ENCODE data around the gene SPANXN1.
"Not testable (repeated sequence)": the region's sequence is repeated elsewhere in the genome, so short reads cannot be mapped to it uniquely, and the experiment has no call there.

Gene SPANXN1, protein sequence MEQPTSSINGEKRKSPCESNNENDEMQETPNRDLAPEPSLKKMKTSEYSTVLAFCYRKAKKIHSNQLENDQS

DNA sequence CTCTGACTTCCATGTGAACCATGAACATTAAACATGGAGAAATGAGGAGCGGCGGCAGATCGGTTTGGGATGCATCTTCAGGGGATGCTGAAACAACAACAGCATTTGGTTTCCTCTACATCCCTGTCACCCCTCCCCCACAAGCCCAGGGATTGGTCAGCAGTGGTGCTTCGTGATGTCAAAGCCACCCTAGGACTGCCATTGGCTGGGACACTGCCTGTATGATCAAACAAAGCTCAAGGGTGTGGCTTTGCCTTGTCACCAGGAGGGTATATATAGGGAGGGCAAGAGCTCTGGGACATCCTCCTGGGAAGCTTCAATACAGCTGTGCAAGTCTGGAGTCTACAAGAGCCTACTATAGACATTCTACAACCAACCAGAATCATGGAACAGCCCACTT, at the start of gene SPANXN1:
Gene SPANXN1 (plus strand): TSS at position 301 of the 400 bp plus-strand sequence. CDS start 84 bp downstream, at position 385.
- not testable (repeated sequence) for DNase-seq

DNA sequence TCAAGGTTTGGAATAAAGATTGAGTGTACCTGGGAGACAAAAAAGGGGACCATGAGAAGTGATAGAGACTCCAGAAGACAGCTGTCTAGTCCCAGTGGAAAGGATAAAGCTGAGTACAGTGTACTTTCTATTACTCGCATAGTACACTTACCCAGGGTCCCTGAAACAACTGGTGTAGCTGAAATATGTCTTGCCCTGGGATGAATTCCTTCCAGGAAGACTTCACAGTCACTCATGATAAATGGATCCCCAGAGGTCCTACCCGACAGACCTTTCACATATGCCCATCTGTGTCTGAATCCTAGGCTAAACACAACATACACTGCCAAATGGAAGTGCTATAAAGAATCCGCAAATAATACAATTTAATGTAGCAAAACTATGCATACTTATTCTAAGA, 48.2 kb upstream of the SPANXN1 start:
- no peak for DNase-seq

DNA sequence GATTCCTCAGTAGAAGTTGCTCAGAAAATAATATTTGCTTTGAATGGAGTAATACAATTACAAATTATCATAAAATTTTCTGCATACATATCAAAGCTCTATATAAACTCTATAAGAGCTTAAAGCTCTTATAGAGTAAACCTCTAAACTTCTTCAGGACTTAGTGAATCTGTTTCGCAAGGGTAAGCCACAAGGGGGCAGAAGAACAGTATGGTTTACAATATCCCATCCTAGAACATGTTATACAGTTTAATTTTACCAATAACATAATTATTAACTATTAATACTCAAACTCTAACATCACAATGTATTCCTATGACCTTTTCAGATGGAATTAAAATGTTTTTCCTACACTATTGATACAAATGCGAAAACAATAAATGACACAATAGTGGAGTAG, 33.8 kb upstream of the SPANXN1 start:
- no peak for DNase-seq

DNA sequence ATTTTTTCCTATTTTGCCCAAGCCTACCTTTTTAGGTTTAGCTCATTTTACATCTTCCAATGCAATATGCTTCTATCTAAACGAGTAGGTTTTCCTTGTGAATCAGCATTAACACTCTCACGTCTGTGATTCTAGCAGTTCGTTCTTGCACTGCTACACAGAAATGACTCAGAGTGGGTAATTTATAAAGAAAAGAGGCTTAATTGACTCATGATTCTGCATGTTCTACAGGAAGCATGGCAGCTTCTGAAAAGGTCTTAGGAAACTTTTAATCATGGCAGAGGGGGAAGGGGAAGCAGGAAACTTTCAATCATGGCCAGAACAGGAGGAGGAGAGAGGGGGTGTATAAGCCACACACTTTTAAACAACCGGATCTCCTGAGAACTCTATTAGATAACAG, 44.9 kb downstream of the SPANXN1 start:
- DNase-seq: no peak
